GM12891 (cell line): ENCODE measurements around the gene COQ5. TPM values are rescaled to one million over a fixed set of nuclear protein-coding genes. Genes with fewer than 3 reads are reported as not detected.

Experiments used
- DNase-seq: peaks from one replicate; pipeline ENCODE4 v3.0.0; 2011; ENCODE audit warnings: low spot score; ENCODE audit not compliant: insufficient read length
- FAIRE-seq: peaks from 2 replicates; lab custom pipeline; 2011; peaks lifted over from hg19 to GRCh38; lab: Jason Lieb, UNC
- PAX5 ChIP-seq: IDR thresholded peaks from 2 replicates; pipeline ENCODE4 v1.6.1; 2011; ENCODE audit warnings: low read length, moderate library complexity, mild to moderate bottlenecking; ENCODE audit not compliant: insufficient read depth, severe bottlenecking
- POLR2A ChIP-seq: IDR thresholded peaks from 2 replicates; pipeline ENCODE4 v1.6.1; 2011; ENCODE audit warnings: low read depth, low read length, control low read depth
- POLR2AphosphoS5 ChIP-seq: IDR thresholded peaks from 2 replicates; pipeline ENCODE4 v1.6.1; 2011; ENCODE audit warnings: low read depth, low read length, control low read depth
- POU2F2 ChIP-seq: IDR thresholded peaks from 2 replicates; pipeline ENCODE4 v1.6.1; 2011; ENCODE audit warnings: low read depth, mild to moderate bottlenecking, control low read depth, low read length, moderate library complexity
- SPI1 ChIP-seq: IDR thresholded peaks from 2 replicates; pipeline ENCODE4 v1.6.1; 2011; ENCODE audit warnings: low read depth, low read length, control low read depth
- TAF1 ChIP-seq: IDR thresholded peaks from 2 replicates; pipeline ENCODE4 v1.6.1; 2011; ENCODE audit warnings: low read depth, low read length, control low read depth
- polyA plus RNA-seq: library from polyadenylated mRNA; unstranded; fragments of >200 nt; gene quantifications from one replicate; pipeline ENCODE4 v1.2.1, GENCODE V29; 2012; ENCODE audit warnings: low read depth, missing spikeins, inconsistent platforms; ENCODE audit not compliant: missing spikeins

The COQ5 gene, protein sequence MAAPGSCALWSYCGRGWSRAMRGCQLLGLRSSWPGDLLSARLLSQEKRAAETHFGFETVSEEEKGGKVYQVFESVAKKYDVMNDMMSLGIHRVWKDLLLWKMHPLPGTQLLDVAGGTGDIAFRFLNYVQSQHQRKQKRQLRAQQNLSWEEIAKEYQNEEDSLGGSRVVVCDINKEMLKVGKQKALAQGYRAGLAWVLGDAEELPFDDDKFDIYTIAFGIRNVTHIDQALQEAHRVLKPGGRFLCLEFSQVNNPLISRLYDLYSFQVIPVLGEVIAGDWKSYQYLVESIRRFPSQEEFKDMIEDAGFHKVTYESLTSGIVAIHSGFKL
- 39.8 TPM for polyA plus RNA-seq

DNA sequence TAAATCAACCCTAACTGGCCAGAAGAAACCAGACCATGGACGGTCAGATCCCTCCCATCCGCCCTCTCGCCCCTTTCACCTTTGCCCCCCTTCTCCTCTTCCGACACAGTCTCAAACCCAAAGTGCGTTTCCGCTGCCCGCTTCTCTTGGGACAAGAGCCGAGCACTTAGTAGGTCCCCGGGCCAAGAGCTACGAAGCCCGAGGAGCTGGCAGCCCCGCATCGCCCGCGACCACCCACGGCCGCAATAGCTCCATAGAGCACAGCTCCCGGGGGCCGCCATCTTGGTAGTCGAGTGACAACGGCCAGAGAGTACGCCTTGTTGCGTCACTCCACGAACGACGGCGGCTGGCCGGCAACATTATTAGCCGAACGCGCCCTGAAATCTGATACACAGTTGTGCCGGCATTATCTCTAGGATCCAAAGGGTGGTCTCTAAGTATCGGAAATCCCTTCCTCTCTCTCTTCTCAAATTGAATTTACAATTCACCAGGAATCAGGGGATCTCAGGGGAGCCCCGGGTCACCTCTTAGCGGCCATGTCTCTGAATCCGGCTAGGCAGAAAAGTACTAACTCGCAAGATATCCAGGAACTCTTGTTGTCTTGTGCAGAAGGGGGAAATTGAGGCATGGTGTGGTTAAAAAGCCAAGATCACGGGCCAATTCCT, at the start of gene COQ5:
Gene COQ5, minus strand, starts transcription at position 298 of the 665 bp plus-strand sequence. Its CDS starts 17 bp downstream, at position 281.
- peak; percentile 90 for FAIRE-seq
- DNase-seq: peak; percentile 61
- TF ChIP-seq POLR2A: peak; percentile 90
- no peak for TF ChIP-seq PAX5
- TF ChIP-seq POLR2AphosphoS5: peak; percentile 91
- peak; percentile 92 for TF ChIP-seq TAF1
- peak; percentile 57 for TF ChIP-seq POU2F2

DNA sequence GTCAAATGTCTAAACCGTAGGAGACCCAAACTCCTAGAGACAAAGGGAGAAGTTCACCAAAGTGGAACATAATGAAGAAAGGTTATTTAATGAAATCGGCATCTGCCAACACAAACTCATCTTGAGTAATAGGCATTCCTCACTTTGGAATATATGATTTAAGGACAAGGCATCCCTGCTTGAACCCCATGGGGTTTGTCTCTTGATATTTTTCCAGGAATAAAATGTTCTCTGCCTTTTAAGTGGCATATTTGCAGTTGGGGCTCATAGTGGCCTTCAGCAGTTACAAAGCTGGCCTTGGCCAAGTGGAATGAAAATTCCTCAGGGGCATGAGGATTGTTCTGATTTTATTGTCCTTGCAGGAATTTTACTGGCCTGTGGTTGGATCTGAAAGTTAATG, 45.1 kb upstream of the COQ5 start:
- TF ChIP-seq SPI1 (no peak), POU2F2 (no peak), POLR2AphosphoS5 (no peak), TAF1 (no peak), PAX5 (no peak), POLR2A (no peak)
- no peak for FAIRE-seq
- no peak for DNase-seq

DNA sequence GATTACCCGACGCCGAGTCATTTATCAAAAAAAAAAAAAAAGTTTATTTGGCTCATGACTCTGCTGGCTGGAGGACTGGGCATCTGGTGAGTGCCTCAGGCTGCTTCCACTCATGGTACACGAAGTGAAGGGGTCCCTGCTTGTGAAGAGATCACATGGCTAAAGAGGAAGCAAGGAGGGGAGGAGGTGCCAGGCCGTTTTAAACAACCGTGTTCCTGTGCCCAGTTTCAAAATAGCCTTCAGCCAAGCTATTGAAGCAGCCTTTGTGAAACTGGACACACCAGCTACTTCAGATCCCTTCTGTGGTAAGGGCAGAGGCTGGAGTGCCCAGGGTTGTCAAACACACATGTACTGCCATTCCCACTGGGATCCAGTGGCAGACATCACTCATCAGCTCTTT, 44.6 kb upstream of the COQ5 start:
- TF ChIP-seq SPI1 (no peak), POLR2AphosphoS5 (no peak), PAX5 (no peak), POLR2A (no peak), TAF1 (no peak), POU2F2 (no peak)
- no peak for FAIRE-seq
- no peak for DNase-seq

DNA sequence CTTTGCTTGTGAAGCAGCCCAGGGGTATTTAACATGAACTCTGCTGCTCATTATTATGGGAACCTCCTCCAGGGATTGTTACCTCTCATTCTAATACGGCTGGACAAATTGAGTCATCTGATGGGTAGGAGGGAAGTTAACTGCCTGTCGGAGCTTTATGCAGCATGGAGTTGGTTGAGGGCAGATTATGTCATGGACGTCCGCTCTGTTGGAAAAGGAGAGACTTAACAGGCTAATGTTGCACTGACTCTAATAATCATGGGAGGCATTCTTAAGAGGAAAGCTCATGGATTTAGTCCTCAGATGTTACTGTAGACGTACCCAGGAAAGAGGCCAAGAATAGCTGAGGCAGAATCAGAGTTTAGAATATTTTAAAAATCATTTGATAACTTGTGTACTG, 42.3 kb upstream of the COQ5 start:
- FAIRE-seq (no peak), DNase-seq (no peak)
- TF ChIP-seq TAF1 (no peak), PAX5 (no peak), POLR2AphosphoS5 (no peak), SPI1 (no peak), POLR2A (no peak), POU2F2 (no peak)

DNA sequence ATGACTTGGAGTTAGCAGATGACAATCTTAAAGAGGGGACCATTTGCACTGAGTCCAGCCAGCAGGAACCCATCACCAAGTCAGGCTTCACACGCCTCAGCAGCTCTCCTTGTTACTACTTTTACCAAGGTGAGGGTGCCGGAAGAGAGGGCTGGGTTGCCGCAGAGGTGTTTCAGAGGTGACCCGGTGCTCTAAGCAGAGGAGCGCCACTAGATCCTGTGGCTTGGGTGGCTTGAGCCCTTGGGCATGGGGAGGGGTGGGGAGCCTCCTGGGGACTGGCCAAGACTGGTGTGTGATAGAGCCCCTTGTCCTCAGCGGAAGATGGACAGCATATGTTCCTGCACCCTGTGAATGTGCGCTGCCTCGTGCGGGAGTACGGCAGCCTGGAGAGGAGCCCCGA, 34.5 kb upstream of the COQ5 start:
- TF ChIP-seq SPI1: no peak
- TF ChIP-seq POLR2A: no peak
- DNase-seq (no peak), FAIRE-seq (no peak)

DNA sequence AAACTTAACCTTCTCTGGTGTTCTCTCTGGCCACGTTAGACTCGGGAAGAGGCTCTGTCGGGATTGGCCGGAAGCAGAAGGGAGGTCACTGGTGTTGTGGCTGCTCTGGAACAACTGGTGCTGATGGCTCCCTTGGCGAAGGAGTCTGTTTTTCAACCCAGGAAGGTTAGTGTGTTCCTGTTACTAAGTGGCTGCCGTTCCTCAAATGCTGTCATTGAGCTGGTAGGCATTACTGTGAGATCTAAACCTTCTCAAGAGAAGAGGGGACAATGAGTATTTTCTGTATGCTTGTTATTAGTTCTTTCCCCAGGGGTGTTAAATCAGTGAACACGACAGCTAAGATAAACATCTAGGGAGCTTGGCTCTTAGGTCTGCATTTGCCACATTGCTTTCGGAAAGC, 33.9 kb upstream of the COQ5 start:
- FAIRE-seq (no peak), DNase-seq (no peak)
- TF ChIP-seq SPI1 (no peak), POLR2AphosphoS5 (no peak), TAF1 (no peak), POLR2A (no peak), PAX5 (no peak), POU2F2 (no peak)

DNA sequence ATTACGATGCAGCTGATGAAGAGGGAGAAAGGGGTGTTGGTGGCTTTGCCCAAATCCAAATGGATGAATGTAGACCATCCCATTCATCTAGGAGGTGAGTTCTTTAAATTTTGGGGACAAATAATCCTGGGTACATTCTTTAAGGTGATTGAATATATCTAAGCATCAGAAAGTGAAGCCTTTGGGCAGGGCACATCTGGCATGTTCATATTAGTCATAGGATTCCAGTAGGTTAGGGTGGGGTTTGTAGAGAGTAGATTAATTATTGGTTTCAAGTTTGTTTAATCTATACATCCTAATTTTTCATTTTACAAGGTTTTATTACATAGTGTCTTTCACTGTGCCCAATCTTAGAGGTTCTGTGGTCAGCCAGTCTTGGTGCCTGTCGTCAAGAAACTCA, 28.6 kb upstream of the COQ5 start:
- DNase-seq (no peak), FAIRE-seq (no peak)
- no peak for TF ChIP-seq TAF1
- TF ChIP-seq SPI1: no peak
- TF ChIP-seq POU2F2: no peak
- TF ChIP-seq PAX5: no peak

DNA sequence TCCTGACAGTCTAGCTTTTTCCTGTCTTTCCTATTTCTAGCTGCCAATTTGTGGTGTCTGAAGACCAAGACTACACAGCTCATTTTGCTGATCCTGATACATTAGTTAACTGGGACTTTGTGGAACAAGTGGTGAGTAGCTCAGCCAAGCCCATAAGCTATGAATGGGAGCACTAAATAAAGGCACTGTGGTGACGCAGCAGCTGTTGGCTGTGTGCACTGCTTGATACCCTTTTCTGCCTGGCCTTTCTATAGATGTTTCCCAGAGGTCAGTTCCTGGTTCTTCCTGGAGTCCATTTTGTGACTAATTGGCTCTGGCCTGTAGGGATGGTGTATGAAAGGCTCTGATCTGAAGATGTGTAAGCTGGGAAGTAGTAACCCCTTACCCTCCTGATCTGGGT, 25.7 kb upstream of the COQ5 start:
- no peak for FAIRE-seq

DNA sequence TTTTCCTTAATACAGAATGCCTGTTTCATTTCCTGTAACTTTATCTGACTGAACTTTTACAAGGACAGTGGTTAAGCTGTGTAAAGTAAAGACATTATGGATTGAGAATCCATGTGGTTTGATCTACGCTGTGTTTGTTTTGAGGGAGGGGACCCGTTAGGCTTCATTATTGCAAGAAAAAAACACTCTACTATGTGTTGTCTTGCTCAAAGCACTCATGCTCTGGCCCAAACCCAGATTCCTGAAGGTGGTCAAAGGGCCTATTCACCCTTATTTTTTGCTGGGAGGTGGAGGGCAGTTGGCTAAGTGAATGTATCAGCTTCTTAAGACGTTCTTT, 17.1 kb upstream of the COQ5 start:
- TF ChIP-seq PAX5 (no peak), SPI1 (no peak), TAF1 (no peak), POU2F2 (no peak), POLR2AphosphoS5 (no peak), POLR2A (no peak)
- DNase-seq: no peak
- no peak for FAIRE-seq

More for the DNA sequence above, 25.7 kb upstream of the COQ5 start:
- DNase-seq: no peak
- TF ChIP-seq POU2F2 (no peak), PAX5 (no peak), POLR2AphosphoS5 (no peak), SPI1 (no peak), TAF1 (no peak), POLR2A (no peak)

DNA sequence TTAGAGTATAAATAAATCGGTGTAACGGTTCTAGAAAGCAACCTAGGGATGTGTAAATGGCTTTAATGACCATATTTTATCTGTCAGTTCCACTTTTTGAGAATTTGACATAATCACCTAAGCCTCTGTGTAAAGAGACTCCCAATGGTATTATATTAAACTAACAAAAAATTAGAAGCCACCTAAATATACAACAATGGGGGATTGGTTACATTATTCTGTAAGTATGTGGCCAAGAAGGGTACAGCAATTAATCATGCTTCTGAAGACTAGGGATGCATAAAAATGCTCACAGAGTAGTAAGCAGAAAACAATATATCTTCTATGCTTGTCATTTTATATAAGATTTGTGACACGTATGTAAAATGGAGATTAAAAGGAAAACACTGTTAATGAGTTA, 15.7 kb upstream of the COQ5 start:
- DNase-seq (no peak), FAIRE-seq (no peak)
- TF ChIP-seq SPI1 (no peak), POLR2AphosphoS5 (no peak), POLR2A (no peak), PAX5 (no peak), TAF1 (no peak), POU2F2 (no peak)
